Kidney tubule cell (primary cell): ENCODE measurements around the gene MLNR.

ENCODE experiments used
- DNase-seq: peaks from one replicate; pipeline ENCODE4 v3.0.0-alpha.2; 2018; ENCODE audit warnings: low spot score

Gene MLNR

GRCh38 chr13:49220036-49220855 lies at the start of gene MLNR:
MLNR (plus strand) TSS chr13:49220338; CDS start chr13:49220338, 0 bp downstream.
- DNase-seq = peak; percentile 27

- no peak for DNase-seq
Measured at GRCh38 chr13:49171359-49171758, 48.8 kb upstream of the MLNR start.

- peak; percentile 65 for DNase-seq
Measured at GRCh38 chr13:49183672-49184325, 36.3 kb upstream of the MLNR start.

- DNase-seq = no peak
Measured at GRCh38 chr13:49184621-49185020, 35.5 kb upstream of the MLNR start.

GRCh38 chr13:49185264-49185663 lies 34.9 kb upstream of the MLNR start:
- no peak for DNase-seq

- DNase-seq = no peak
Measured at GRCh38 chr13:49190901-49191300, 29.2 kb upstream of the MLNR start.

- no peak for DNase-seq
Measured at GRCh38 chr13:49206641-49207040, 13.5 kb upstream of the MLNR start.

GRCh38 chr13:49208619-49209018 lies 11.5 kb upstream of the MLNR start:
- no peak for DNase-seq

- DNase-seq = no peak
Measured at GRCh38 chr13:49210114-49210513, 10.0 kb upstream of the MLNR start.

- DNase-seq = no peak
Measured at GRCh38 chr13:49210669-49211068, 9.5 kb upstream of the MLNR start.

GRCh38 chr13:49213539-49213938 lies 6.6 kb upstream of the MLNR start:
- no peak for DNase-seq

- DNase-seq = no peak
Measured at GRCh38 chr13:49213997-49214916, 5.9 kb upstream of the MLNR start.

GRCh38 chr13:49214917-49215376 lies 5.2 kb upstream of the MLNR start:
- peak; percentile 19 for DNase-seq

- no peak for DNase-seq
Measured at GRCh38 chr13:49216334-49216733, 3.8 kb upstream of the MLNR start.

- DNase-seq = no peak
Measured at GRCh38 chr13:49217962-49218492, 2.1 kb upstream of the MLNR start.

GRCh38 chr13:49218493-49219051 lies 1.6 kb upstream of the MLNR start:
- no peak for DNase-seq

GRCh38 chr13:49219647-49220035 lies 497 bp upstream of the MLNR start:
- no peak for DNase-seq

- no peak for DNase-seq
Measured at GRCh38 chr13:49220856-49221589, 885 bp downstream of the MLNR start.

GRCh38 chr13:49221590-49221965 lies 1.4 kb downstream of the MLNR start:
- DNase-seq = no peak

- DNase-seq = no peak
Measured at GRCh38 chr13:49225223-49226042, 5.3 kb downstream of the MLNR start.
